K562 (cell line): ENCODE data around the gene CFD. TPM values are rescaled to one million over a fixed set of nuclear protein-coding genes. Genes with fewer than 3 reads are reported as not detected.
A peak's percentile ranks its signal among the peaks of the same experiment; 100 is the strongest.

Experiments
- BACH1 ChIP-seq: fragments of 200-800 bp; sonication (Bioruptor generic); IDR thresholded peaks from 2 replicates; pipeline ENCODE4 v1.6.1; 2016; ENCODE audit warnings: missing genetic modification characterization, missing compliant biosample characterization
- FIP1L1 ChIP-seq: fragments of 200-400 bp; formaldehyde crosslinking; IDR thresholded peaks from 2 replicates; pipeline ENCODE4 v1.6.1; 2018; ENCODE audit warnings: mild to moderate bottlenecking, low read depth, low read length; ENCODE audit not compliant: poor library complexity, severe bottlenecking
- HMGN3 ChIP-seq: IDR thresholded peaks from 2 replicates; pipeline ENCODE4 v1.6.1; 2011; ENCODE audit warnings: borderline replicate concordance, low read depth, mild to moderate bottlenecking, mixed read lengths, low read length; ENCODE audit not compliant: insufficient read length; ENCODE audit errors: extremely low read depth
- HNRNPH1 ChIP-seq: fragments of 200-400 bp; formaldehyde crosslinking; optimal IDR thresholded peaks from 2 replicates; pipeline ENCODE3; 2017; ENCODE audit warnings: low read depth, mild to moderate bottlenecking, low read length, moderate library complexity
- MCM7 ChIP-seq, 2 experiments: fragments of 450-650 bp; IDR thresholded peaks; 2 replicates each; pipeline ENCODE4 v1.6.1; 2016 to 2018
- NFE2L1 ChIP-seq: fragments of 450-650 bp; IDR thresholded peaks from 2 replicates; pipeline ENCODE4 v1.6.1; 2016; ENCODE audit warnings: missing genetic modification characterization, low read depth, mild to moderate bottlenecking, missing compliant biosample characterization, moderate library complexity, borderline replicate concordance
- NR4A1 ChIP-seq, 2 experiments: fragments of 250-450 bp in 1 of 2; fragments of 450-650 bp in 1 of 2; sonication (Bioruptor Pico) in 1 of 2; IDR thresholded peaks; 2 replicates each; pipeline versions ENCODE4 v1.4.0 to v1.6.1; 2016 to 2020; ENCODE audit warnings: mild to moderate bottlenecking in 2 of 2, missing compliant biosample characterization in 1 of 2, missing genetic modification characterization in 1 of 2, moderate library complexity in 1 of 2
- POLR2G ChIP-seq: fragments of 200-400 bp; formaldehyde crosslinking; IDR thresholded peaks from 2 replicates; pipeline ENCODE4 v1.6.1; 2017; ENCODE audit warnings: low read depth, mild to moderate bottlenecking, antibody characterized with exemption, low read length, moderate library complexity
- PRMT5 ChIP-seq: sonication (generic); formaldehyde crosslinking; IDR thresholded peaks from 2 replicates; pipeline ENCODE4 v1.5.0; 2020; ENCODE audit warnings: missing genetic modification reagents
- SMAD1 ChIP-seq: fragments of 150-350 bp; IDR thresholded peaks from 2 replicates; pipeline ENCODE4 v1.6.1; 2014; ENCODE audit warnings: low read length, low read depth; ENCODE audit not compliant: partially characterized antibody
- SMARCE1 ChIP-seq: fragments of 450-650 bp; IDR thresholded peaks from 2 replicates; pipeline ENCODE4 v1.7.1; 2016; ENCODE audit warnings: mild to moderate bottlenecking
- SNRNP70 ChIP-seq: fragments of 200-400 bp; formaldehyde crosslinking; optimal IDR thresholded peaks from 2 replicates; pipeline ENCODE3; 2017; ENCODE audit warnings: low read depth, low read length
- TCFL5 ChIP-seq: fragments of 250-450 bp; sonication (Bioruptor Pico); conservative IDR thresholded peaks from 2 replicates; pipeline ENCODE4 v1.6.1; 2021; ENCODE audit warnings: mild to moderate bottlenecking, moderate library complexity, matching md5 sums
- TEAD1 ChIP-seq, 2 experiments: fragments of 450-650 bp in 1 of 2; sonication (generic) in 1 of 2; formaldehyde crosslinking; IDR thresholded peaks; 2 replicates each; pipeline versions ENCODE4 v1.4.0 to v1.8.0; 2020 to 2022; ENCODE audit warnings: mild to moderate bottlenecking in 2 of 2, missing genetic modification reagents in 1 of 2
- ZNF76 ChIP-seq: fragments of 250-450 bp; sonication (Bioruptor Pico); IDR thresholded peaks from 2 replicates; pipeline ENCODE4 v1.4.0; 2020; ENCODE audit warnings: mild to moderate bottlenecking, moderate library complexity, borderline replicate concordance
- polyA plus RNA-seq, 8 experiments: library from polyadenylated mRNA; depleted of rRNA in 4 of 8; stranded (reverse) in 5 of 8; unstranded in 3 of 8; fragments of >200 nt; fragmentation: Nextera tagmentation in 2 of 8; fragmentation: Illumina TruSeq in 1 of 8; extraction: Ambion mirVana in 2 of 8; extraction: Trizol in 1 of 8; gene quantifications; 2 replicates each; pipeline versions ENCODE4 v1.2.1 to v1.2.3, GENCODE V29; 2011 to 2014; ENCODE audit warnings: inconsistent platforms in 1 of 8, missing spikeins in 1 of 8
- total RNA-seq, 7 experiments: library from RNA; depleted of rRNA in 6 of 7; stranded (reverse); fragments of >200 nt in 6 of 7; fragmentation: Illumina TruSeq in 2 of 7; extraction: Trizol in 2 of 7; gene quantifications; 2 replicates each; pipeline versions ENCODE4 v1.2.1 to v1.2.3, GENCODE V29; 2011 to 2021; ENCODE audit warnings: low replicate concordance in 1 of 7
- TF ChIP-seq, protein P1 (sequence below): sonication (generic); formaldehyde crosslinking; IDR thresholded peaks from 2 replicates; pipeline ENCODE4 v1.8.1; 2022; ENCODE audit warnings: missing genetic modification reagents
- TF ChIP-seq, protein P2 (sequence below), 2 experiments: fragments of 450-650 bp; conservative IDR thresholded peaks; 2 replicates each; pipeline ENCODE4 v1.6.1; 2017; ENCODE audit warnings: mild to moderate bottlenecking in 2 of 2, moderate library complexity in 2 of 2
- TF ChIP-seq, protein P3 (sequence below): sonication (generic); IDR thresholded peaks from 2 replicates; pipeline ENCODE4 v1.6.1; 2016

Gene CFD
- total and polyA plus RNA-seq, 9 of the 15 experiments (the other 6 are each of a cell fraction or from before 2014, with no cell fraction given): 0.52 to 59.4 (median 7.6) TPM

DNA sequence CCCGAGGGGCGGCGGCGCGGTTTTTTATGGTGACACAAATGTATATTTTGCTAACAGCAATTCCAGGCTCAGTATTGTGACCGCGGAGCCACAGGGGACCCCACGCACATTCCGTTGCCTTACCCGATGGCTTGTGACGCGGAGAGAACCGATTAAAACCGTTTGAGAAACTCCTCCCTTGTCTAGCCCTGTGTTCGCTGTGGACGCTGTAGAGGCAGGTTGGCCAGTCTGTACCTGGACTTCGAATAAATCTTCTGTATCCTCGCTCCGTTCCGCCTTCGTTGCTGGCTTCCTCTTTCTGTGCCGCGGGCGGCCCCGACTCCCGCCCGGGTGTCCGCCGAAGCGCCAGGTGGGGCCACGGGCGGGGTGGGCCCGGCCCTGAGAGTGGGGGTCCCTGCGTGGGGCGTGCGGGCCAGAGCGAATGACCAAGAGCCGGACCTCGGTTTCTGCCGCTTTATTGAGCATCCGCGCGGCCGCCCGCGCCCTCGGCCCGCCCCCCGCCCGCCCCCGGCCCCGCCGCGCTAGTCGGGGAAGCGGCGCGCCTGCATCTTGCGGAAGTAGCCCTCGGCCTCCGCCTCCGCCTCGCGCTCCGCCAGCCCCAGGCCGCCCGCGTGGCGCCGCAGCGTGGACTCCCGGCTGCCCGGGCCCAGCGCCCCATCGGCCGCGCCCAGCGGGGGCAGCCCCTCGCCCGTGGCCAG, 47.3 kb upstream of the CFD start (continued):
- TF ChIP-seq, protein P1, sequence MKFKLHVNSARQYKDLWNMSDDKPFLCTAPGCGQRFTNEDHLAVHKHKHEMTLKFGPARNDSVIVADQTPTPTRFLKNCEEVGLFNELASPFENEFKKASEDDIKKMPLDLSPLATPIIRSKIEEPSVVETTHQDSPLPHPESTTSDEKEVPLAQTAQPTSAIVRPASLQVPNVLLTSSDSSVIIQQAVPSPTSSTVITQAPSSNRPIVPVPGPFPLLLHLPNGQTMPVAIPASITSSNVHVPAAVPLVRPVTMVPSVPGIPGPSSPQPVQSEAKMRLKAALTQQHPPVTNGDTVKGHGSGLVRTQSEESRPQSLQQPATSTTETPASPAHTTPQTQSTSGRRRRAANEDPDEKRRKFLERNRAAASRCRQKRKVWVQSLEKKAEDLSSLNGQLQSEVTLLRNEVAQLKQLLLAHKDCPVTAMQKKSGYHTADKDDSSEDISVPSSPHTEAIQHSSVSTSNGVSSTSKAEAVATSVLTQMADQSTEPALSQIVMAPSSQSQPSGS (CRISPR knock-in tag): no peak
- TF ChIP-seq FIP1L1: peak; percentile 83
- no peak for TF ChIP-seq TCFL5 (CRISPR knock-in tag)
- no peak for TF ChIP-seq ZNF76 (CRISPR knock-in tag)
- TF ChIP-seq PRMT5 (CRISPR knock-in tag): no peak
- no peak for TF ChIP-seq SMARCE1
- peak; percentile 37 for TF ChIP-seq POLR2G
- no peak for TF ChIP-seq SMAD1
- TF ChIP-seq NR4A1 (CRISPR knock-in tag; IDR thresholded peaks at IDR 0.05): no peak
- TF ChIP-seq NR4A1 (tag; IDR thresholded peaks at IDR 0.05): no peak
- no peak for TF ChIP-seq HNRNPH1
- no peak for TF ChIP-seq TEAD1 (CRISPR knock-in tag; IDR thresholded peaks at IDR 0.05)
- no peak for TF ChIP-seq MCM7 (IDR thresholded peaks at IDR 0.05)
- no peak for TF ChIP-seq BACH1
- TF ChIP-seq, protein P2, sequence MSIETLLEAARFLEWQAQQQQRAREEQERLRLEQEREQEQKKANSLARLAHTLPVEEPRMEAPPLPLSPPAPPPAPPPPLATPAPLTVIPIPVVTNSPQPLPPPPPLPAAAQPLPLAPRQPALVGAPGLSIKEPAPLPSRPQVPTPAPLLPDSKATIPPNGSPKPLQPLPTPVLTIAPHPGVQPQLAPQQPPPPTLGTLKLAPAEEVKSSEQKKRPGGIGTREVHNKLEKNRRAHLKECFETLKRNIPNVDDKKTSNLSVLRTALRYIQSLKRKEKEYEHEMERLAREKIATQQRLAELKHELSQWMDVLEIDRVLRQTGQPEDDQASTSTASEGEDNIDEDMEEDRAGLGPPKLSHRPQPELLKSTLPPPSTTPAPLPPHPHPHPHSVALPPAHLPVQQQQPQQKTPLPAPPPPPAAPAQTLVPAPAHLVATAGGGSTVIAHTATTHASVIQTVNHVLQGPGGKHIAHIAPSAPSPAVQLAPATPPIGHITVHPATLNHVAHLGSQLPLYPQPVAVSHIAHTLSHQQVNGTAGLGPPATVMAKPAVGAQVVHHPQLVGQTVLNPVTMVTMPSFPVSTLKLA (conservative IDR thresholded peaks at IDR 0.05): no peak
- TF ChIP-seq SNRNP70: no peak
- no peak for TF ChIP-seq NFE2L1 (tag)
- no peak for TF ChIP-seq HMGN3
- TF ChIP-seq, protein P3, sequence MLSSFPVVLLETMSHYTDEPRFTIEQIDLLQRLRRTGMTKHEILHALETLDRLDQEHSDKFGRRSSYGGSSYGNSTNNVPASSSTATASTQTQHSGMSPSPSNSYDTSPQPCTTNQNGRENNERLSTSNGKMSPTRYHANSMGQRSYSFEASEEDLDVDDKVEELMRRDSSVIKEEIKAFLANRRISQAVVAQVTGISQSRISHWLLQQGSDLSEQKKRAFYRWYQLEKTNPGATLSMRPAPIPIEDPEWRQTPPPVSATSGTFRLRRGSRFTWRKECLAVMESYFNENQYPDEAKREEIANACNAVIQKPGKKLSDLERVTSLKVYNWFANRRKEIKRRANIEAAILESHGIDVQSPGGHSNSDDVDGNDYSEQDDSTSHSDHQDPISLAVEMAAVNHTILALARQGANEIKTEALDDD: no peak
